KOPT-K1 (cell line): Measurements from ENCODE around the gene JAM3.

ENCODE experiments used
- H3K27ac ChIP-seq: fragments of 200-600 bp; sonication (generic); 2 replicates; pipeline ENCODE4 v1.5.1; 2016; ENCODE audit warnings: antibody characterized with exemption, mild to moderate bottlenecking, low read depth, low read length; ENCODE audit not compliant: poor library complexity, severe bottlenecking
- H3K36me3 ChIP-seq: fragments of 200-600 bp; sonication (generic); 2 replicates; pipeline ENCODE4 v1.5.1; 2017; ENCODE audit warnings: antibody characterized with exemption, mild to moderate bottlenecking, low read length, moderate library complexity; ENCODE audit not compliant: insufficient read depth
- H3K9me3 ChIP-seq: fragments of 200-600 bp; sonication (generic); 2 replicates; pipeline ENCODE4 v1.5.1; 2017; ENCODE audit warnings: antibody characterized with exemption, low read length, mild to moderate bottlenecking; ENCODE audit not compliant: insufficient read depth, poor library complexity, severe bottlenecking

The JAM3 gene

GRCh38 chr11:134045799-134046635, 22.9 kb upstream of the JAM3 start:
- H3K36me3 ChIP-seq, result no peaks in the 10 kb centered on the region
- H3K27ac ChIP-seq, result no peak overlapping the region
- H3K9me3 ChIP-seq, result no peaks in the 10 kb centered on the region

- Histone ChIP-seq H3K36me3 (no peaks in the 10 kb centered on the region), H3K9me3 (no peaks in the 10 kb centered on the region), H3K27ac (no peak overlapping the region)
Measured at GRCh38 chr11:134046681-134047449, 22.0 kb upstream of the JAM3 start.

DNA sequence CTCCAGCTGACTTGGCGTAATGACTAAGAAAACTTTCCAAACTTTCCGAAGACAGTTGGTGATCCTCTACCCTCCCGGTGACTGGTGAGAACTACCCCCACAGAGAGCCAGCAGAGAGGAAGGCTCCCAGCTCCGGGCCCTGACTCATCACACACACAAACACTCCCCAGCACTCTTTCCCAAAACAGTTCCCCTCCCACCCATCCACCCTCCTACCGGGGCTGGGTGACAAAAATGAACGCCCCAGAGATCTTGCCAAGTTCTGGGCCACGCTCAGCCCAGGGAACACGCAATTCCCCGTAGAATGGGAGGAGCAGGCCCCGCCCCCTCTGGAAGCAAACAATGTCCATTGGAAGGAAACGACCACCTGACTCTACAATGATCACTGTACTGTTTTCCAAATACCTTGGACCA, 21.3 kb upstream of the JAM3 start:
- Histone ChIP-seq H3K9me3 (no peaks in the 10 kb centered on the region), H3K36me3 (no peaks in the 10 kb centered on the region), H3K27ac (no peak overlapping the region)

DNA sequence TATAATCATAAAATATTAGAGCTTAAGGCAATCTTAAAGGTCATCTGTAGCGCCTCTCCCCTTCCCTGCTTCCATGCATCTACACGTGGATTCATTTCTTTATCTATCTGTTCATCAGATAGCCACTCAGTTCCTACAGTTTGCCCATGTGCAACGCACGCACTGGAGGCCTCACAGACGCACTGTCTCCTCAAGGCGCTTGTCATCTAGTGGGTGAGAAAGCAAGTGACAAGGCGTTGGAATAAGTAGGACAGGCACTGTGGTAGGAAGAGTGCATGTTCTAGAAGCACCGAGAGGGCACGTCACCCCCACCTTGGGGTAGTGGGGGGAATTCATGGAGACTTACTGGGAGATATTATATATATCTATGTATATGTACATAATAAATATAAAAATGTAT, 20.8 kb upstream of the JAM3 start:
- Histone ChIP-seq H3K36me3 (no peaks in the 10 kb centered on the region), H3K27ac (no peak overlapping the region), H3K9me3 (no peaks in the 10 kb centered on the region)

DNA sequence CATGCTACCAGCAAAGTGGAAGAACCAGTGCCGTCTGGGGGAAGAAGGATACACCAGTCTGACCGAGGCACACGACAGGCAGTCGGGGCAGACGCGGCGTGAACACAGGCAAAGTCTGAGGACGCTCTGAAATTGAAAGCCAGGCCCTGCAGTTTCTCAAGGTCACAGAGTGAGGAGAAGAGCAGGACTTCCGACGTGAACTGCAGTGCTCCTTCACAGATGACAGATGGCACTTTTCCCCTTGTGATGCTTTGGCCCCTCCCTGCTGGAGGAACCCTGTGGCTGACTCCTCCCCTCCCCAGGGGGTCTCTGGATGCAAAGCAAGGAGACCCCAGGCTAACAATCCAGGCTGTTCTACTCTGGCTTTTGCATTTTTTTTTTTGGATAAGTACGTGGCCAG, 19.6 kb upstream of the JAM3 start:
- H3K36me3 ChIP-seq, result no peaks in the 10 kb centered on the region
- no peaks in the 10 kb centered on the region for H3K9me3 ChIP-seq
- no peak overlapping the region for H3K27ac ChIP-seq

DNA sequence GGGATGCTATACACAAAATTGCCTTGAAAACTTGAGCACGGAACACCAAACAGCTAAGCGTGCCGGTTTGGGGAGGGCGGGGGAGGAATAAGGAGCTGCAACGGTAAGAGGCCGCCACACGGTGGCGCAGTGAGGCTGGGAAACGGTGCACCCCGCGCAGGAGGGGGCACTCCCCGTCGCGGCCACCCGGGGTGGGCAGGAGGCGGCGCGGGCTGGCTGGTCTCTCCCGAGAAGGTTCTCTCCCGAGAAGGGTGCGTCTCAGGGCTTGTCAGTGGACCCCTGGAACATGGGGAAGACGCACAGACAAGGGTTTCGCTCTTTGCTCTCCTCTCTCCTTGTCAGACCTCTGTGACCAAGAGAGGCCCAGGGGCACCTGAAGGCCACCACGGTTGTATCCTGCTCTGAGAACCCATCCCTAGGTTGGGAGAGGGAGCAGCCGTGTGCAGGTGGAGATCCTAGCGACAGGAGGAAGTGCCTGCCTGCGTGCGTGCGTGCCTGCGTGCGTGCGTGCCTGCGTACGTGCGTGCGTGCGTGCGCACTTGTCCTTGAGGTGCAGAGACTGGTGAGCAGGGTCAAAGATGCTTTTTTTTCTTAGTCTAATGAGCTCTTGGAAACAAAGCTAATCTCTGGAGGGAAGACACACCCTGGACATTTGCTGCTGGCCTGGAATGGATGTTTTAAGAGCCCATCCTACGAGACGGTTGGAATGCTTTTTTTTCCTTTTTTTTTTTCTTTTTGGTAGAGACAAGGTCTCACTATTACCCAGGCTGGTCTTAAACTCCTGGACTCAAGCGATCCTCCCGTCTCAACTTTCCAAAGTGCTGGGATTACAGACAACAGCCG, 18.1 kb upstream of the JAM3 start:
- no peaks in the 10 kb centered on the region for H3K36me3 ChIP-seq
- no peaks in the 10 kb centered on the region for H3K9me3 ChIP-seq
- peak overlapping the region; percentile 15 for H3K27ac ChIP-seq

DNA sequence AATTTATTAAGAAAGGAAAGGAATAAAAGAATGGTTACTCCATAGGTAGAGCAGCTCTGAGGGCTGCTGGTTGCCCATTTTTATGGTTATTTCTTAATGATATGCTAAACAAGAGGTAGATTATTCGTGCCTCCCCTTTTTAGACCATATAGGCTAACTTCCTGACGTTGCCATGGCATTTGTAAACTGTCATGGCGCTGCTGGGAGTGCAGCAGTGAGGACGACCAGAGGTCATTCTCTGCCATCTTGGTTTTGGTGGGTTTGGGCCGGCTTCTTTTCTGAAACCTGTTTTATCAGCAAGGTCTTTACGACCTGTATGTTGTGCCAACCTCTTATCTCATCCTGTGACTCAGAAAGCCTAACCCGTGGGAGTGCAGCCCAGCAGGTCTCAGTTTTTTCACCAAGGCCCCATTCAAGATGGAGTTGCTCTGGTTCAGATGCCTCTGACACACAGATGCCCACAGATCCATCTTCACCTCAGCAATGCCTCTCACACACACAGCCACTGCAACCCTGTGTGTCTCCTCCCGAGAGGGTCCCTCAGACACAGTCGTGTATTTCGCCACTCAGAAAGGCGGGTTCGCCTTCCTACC, 16.4 kb upstream of the JAM3 start:
- Histone ChIP-seq H3K9me3 (no peaks in the 10 kb centered on the region), H3K27ac (no peak overlapping the region), H3K36me3 (no peaks in the 10 kb centered on the region)

- Histone ChIP-seq H3K27ac (no peak overlapping the region), H3K9me3 (no peaks in the 10 kb centered on the region), H3K36me3 (no peaks in the 10 kb centered on the region)
Measured at GRCh38 chr11:134052988-134053945, 15.6 kb upstream of the JAM3 start.

GRCh38 chr11:134055029-134055428, 13.8 kb upstream of the JAM3 start:
- Histone ChIP-seq H3K36me3 (no peaks in the 10 kb centered on the region), H3K9me3 (no peaks in the 10 kb centered on the region), H3K27ac (no peak overlapping the region)

DNA sequence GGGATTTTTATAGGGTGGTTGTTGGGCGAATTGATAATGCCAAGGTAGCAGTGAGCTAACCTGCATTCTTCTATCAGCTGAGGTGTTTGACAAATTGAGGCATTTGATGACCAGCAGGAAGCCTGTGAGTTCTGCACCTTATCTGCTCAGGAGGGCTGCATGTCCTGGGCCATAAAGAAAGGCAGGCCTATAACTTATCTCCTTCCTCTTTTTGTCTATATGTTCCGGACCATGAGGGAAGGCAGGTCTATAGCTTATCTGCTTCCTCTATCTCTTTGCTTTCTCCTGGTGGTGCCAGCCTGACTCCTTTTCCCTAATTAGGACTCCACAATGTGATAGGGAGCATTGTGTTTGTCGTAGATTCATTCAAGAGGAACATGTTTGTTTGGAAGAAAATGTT, 8.6 kb upstream of the JAM3 start:
- Histone ChIP-seq H3K36me3 (no peaks in the 10 kb centered on the region), H3K9me3 (no peaks in the 10 kb centered on the region)

GRCh38 chr11:134062265-134063123, 6.4 kb upstream of the JAM3 start:
- no peak overlapping the region for H3K27ac ChIP-seq
- H3K9me3 ChIP-seq, result no peaks in the 10 kb centered on the region
- H3K36me3 ChIP-seq, result no peaks in the 10 kb centered on the region

More for the DNA sequence above, 8.6 kb upstream of the JAM3 start:
- H3K27ac ChIP-seq, result no peak overlapping the region

GRCh38 chr11:134063124-134063495, 5.8 kb upstream of the JAM3 start:
- Histone ChIP-seq H3K36me3 (no peaks in the 10 kb centered on the region), H3K27ac (no peak overlapping the region), H3K9me3 (no peaks in the 10 kb centered on the region)

DNA sequence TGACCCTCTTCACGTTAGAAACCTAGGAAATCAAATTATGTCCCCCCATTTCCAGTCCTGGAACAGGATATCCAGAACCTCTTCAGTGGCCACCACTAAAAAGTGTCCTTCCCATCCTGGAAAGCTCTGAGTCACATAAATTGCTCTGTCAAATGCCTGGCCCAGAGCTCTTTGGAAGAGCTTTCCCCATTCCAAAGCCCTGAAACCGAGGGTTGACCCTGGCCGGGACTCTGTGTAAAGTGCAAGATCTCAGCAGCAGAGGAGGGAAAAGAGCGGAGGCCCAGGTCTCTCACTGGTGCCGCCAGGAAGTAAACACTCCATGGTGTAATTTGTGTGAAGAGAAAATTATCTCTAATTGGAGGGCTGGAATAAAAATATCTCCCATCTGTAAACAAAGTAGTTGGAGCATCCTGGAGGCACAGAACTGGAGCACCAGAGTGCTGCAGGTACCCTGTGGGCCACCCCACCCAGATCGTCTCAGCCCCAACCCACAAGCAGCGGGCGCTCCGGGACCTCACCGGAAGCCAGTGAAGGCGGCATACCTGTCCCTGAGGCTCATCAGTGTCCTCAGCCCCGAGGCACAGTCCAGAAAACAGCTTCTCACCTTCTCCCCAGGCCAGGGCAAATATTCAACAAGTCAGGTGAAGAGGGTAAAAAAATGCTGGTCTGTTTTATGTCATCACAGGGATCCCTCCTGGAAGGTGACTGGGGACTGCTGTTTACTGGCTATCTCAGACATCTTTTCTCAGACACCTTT, 4.7 kb upstream of the JAM3 start:
- Histone ChIP-seq H3K27ac (no peak overlapping the region), H3K36me3 (no peaks in the 10 kb centered on the region), H3K9me3 (no peaks in the 10 kb centered on the region)
